ENCODE data around the gene RAD51B.

GRCh38 chr14:68466491-68466977 lies 647.0 kb downstream of the RAD51B start:
- TF ChIP-seq GABPA (IDR thresholded peaks at IDR 0.05; ENCODE audit: low read depth) (no peak), CTCF (IDR thresholded peaks at IDR 0.05; ENCODE audit: insufficient read depth, low read length) (no peak), POLR2AphosphoS5 (IDR thresholded peaks at IDR 0.05; ENCODE audit: low read depth) (no peak)

Measured in HL-60 (cell line).